Islet of Langerhans (tissue), 1 donor: ENCODE data around the gene ALKBH3.

Experiments used
- FAIRE-seq: peaks from one replicate; lab custom pipeline; 2011; peaks lifted over from hg19 to GRCh38; lab: Jason Lieb, UNC

ALKBH3 gene

DNA sequence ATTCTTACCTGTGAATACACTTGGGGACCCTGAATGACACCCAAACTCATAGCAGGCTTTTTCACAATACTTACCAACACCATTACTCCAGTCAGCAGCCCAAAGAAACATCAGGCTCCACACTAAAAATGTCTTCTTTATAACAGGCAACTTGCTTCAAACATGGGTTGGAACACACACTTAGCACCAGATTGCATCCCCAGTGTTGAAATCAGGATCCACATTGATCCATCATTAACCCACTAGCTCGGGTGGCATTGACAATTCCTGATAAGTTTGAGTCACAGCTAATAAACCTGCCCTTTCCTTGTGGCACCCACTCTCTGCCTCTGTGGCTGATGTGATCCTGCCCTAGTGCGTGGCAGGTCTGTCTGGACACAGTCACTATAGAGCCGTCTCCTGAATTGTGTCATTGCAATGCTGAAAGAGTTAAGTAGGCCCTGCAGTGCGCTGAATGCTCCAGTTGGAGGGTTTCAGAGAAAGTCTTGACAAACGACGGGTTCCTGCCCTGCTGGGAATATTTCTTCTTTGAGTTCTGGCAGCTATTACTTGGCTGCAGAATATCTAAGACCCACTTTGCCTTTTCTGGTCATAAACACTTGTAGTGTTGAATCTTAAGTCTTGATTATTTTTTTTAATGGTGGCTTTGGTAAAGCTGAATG, 42.2 kb downstream of the ALKBH3 start:
- FAIRE-seq, result no peak

DNA sequence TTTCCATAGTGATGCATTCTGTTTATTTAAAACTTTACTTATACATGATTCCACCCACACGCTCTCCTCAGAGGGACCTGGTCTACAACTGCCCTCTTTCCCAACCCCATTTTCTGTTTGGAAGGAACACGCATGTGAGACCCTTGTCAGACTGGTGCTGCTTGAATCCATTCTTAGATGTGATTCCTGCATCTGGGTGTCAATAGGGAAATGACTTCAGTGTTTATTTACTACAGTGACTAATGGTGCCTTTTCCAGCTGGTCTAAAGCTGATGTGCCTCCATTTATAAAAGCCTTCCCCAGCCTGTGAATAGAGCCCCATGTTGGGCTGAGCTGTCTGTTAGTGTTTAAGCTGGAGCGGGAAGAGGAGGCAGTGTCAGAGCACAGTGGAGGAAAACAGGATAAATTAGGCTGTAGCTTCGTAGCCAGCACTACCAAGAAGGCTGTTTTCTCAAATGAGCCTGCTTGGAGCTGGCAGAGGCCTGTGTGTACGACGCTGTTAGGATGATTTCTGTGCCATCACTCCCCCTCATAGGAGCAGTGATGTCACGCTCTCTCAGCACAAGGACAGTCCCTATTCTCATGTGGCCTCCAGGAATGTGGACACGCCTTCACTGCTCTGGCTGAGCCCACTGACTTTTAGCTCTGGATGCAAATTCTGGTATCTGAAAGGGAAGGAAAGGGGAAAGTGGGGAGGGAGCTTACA, 42.9 kb downstream of the ALKBH3 start:
- no peak for FAIRE-seq

GRCh38 chr11:43924112-43924855, 43.7 kb downstream of the ALKBH3 start:
- no peak for FAIRE-seq

DNA sequence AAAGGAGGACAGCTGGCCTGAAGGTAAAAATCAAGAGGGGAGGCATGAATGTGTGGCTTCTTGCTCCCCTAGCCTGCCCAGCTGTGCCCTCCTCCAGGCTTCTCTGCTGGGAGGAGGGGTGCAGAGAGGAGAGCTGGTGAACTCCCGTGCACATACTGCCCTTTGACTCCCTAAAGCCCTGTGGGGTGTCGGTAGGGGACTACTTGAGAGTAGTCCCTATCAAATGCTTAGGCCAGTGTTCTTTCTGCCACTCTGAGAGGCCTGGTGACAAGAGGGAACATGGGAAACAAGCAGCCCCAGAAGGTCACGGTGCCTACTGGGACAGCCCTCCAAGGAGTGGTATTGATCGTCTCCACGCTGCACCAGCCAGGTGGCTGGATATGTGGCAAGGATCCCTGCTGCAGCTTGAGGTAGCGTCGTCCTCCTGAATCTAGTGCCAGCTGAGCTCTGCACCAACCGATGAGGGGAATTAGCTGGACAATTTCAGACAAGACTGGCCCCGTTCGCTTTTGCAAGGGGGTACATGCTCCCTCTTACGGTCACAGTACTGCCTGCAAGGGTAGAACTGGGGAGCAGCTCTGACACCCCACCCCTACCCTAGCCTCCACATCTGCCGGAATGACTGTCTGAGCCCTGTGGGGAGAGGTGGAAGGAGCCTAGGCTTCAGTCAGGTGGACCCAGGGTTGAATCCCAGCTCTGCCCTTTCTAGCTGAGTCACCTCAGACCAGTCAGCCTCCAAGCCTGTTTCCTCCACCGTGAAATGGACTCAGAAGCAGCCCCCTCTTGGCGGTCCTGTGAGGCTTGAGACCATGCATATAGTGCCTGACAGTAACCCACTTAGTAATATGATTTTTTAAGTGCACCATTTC, 44.7 kb downstream of the ALKBH3 start:
- FAIRE-seq, result no peak

DNA sequence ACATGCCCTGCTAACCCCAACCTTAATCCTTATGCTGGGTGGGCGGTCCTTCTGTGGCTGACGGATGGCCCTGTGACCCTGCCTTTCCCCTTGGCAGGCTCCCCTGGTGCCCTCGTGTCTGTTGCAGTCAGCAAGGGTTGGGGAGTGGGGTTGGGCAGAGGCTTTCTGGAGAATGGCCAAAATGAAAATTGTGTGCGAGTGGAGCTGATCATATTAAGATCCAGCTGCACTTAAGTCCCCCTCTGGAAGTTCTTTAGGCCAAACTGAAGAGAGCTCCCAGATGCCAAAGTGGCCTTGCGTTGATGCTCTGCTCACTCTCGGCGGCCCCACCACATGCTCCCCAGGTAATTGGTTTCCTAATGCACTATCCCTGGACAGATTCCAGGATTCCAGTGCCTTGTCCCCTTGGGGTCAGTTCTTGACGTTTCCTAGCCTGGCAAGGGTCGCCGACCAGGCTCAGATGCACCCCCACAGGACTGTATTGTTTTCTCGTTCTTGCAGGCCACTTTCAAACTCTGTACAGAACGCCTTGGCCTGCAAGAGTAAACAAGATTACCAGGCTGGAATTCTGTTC, 45.4 kb downstream of the ALKBH3 start:
- no peak for FAIRE-seq

- FAIRE-seq, result no peak
Observed at GRCh38 chr11:43927070-43927469, 46.4 kb downstream of the ALKBH3 start.

DNA sequence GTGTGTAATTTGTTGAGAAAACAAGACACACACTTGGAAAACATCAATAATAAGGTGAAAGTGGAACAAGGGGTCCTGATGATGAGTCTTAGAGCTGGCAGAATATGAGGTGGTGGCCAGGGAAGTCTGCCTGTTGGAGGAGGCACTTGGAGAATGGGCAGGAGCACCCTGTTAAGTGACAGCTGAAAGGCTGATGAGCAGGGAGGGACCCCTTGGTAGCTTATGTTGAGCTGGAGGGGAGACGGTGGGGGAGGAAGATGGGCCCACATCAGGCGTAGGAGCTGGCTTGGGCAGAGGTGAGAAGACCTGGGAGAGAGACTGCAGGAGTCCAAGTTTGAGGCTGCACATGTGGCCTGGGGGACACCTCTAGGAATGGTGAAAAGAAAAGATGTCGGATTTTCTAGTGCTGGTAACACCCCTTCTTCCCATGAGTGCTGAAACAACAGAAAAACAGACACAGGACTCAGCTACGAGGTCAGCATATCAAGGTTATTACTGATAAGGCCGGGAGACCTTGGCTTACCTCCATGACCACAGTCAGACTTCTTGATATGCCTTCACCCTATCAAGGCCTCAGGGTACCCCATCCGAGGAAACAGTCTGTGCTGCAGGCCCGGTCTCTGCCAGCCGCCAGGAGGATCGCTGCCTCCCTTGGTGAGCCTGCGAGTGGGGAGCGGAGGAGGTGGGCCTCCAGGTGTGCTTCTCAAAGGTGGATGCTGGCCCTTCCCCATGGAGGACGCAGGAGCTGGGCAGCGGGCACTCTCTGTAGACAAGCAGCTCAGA, 47.5 kb downstream of the ALKBH3 start:
- FAIRE-seq, result no peak

DNA sequence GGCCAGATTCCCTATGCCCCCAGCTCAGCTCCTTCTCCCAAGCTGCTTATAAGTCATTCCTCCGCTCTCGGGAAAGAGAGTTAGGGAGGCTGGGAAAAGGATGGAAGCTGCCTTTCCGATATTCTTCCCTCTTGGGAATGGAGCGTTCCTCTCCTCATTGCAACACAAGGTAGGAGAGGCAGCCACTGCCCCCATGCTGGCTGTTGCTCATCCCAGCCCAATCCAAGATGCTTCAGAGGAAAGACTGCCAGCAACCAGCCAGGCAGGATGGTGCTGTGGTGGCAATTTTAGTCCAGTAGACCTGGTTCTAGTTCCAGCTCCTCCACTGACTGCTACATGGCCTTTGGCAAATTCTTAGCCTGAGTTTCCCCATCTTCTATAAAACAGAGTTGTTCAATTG, 48.1 kb downstream of the ALKBH3 start:
- FAIRE-seq, result no peak

DNA sequence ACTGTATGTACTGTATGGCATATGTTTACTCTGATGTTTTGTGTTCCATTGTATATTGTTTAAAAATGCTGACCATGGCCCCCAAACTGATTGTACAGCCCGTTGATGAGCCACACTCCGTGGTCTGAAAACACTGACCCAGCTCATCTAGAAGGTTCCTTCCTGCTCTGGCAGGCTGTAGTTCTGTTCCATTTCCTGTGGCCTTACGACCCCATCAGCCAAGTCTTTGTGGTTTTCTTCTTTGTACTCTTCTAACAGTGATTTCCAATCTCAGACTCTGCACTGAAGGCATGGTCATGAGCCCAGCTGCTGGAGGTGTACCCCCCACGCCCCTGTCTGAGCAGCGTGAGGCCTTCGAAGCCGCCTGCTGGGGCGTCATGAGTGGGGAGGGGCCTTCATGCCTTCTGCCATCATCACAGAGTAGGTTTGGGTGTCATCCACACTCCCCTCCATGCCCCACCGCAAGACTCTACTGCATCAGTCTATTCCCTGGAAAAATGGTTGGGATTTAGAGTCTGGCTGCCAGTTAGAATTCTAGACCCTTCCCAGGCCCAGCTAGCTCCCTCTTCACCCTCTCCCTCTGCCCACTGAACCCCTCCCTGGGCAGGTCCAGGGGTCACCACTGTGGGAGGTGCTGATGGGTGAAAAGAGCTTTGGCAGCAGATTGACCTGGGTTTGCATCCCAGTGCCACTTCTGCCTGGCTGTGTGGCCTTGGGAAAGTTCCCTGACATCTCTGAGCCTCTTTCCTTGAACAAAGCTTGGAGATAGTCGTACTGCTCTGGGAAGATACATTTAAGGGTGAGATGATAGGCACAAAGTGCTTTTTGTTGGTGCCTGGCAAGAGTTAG, 50.5 kb downstream of the ALKBH3 start:
- FAIRE-seq, result no peak

DNA sequence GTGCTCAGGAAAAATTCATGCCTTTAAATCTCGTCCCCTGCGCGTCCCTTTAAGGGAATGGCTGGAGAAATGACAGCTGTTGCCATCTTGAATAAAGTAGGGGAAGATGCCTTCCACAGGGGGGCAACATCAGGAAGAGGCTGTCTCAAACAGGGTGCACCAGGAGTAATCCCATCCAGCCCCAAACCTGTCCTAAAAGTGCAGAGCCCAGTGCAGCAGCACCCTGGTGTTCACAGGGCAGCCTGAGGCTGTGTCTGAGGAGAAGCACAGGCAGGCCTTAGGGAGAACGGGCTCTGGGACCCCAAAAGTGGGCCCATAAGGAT, 51.0 kb downstream of the ALKBH3 start:
- no peak for FAIRE-seq

DNA sequence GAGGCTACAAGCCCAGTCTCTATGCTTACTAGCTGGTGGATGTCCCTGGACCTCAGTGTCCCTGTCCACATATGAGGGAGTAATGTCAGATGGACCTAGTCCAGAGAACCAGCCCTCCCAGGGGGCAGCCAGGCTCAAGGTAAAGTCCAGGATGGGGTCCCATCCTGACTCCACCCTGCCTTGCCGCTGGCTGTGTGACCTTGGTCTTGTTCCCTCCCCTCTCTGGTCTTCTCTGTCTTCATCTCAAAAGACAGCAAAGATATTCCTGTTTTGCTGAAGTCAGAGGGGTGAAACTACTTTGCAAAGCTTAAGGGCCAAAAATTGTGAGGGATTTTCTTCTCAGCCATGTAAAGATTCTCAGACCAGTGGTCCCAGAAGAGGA, 52.6 kb downstream of the ALKBH3 start:
- no peak for FAIRE-seq

- FAIRE-seq, result no peak
Observed at GRCh38 chr11:43933608-43934551, 53.2 kb downstream of the ALKBH3 start.

GRCh38 chr11:43934601-43935423, 54.2 kb downstream of the ALKBH3 start:
- FAIRE-seq, result no peak

- no peak for FAIRE-seq
Observed at GRCh38 chr11:43935424-43935979, 54.9 kb downstream of the ALKBH3 start.

- no peak for FAIRE-seq
Observed at GRCh38 chr11:43936076-43936475, 55.4 kb downstream of the ALKBH3 start.

- FAIRE-seq, result no peak
Observed at GRCh38 chr11:43937434-43938411, 57.1 kb downstream of the ALKBH3 start.
